A673 (cell line): ENCODE data around the gene PTGDR2.

Source experiments
- EZH2 ChIP-seq: fragments of 200-600 bp; sonication (generic); IDR thresholded peaks from 2 replicates; pipeline ENCODE4 v1.6.1; 2017; ENCODE audit warnings: borderline replicate concordance, low read depth, mild to moderate bottlenecking, mixed read lengths, antibody characterized with exemption, low read length; ENCODE audit not compliant: poor library complexity, severe bottlenecking
- TF ChIP-seq, protein P1 (sequence below): fragments of 300-800, 200-600 bp; sonication (generic); conservative IDR thresholded peaks from 2 replicates; pipeline ENCODE4 v1.5.1; 2017; ENCODE audit warnings: low read depth, mild to moderate bottlenecking, antibody characterized with exemption, low read length, moderate library complexity, mixed read lengths

DNA sequence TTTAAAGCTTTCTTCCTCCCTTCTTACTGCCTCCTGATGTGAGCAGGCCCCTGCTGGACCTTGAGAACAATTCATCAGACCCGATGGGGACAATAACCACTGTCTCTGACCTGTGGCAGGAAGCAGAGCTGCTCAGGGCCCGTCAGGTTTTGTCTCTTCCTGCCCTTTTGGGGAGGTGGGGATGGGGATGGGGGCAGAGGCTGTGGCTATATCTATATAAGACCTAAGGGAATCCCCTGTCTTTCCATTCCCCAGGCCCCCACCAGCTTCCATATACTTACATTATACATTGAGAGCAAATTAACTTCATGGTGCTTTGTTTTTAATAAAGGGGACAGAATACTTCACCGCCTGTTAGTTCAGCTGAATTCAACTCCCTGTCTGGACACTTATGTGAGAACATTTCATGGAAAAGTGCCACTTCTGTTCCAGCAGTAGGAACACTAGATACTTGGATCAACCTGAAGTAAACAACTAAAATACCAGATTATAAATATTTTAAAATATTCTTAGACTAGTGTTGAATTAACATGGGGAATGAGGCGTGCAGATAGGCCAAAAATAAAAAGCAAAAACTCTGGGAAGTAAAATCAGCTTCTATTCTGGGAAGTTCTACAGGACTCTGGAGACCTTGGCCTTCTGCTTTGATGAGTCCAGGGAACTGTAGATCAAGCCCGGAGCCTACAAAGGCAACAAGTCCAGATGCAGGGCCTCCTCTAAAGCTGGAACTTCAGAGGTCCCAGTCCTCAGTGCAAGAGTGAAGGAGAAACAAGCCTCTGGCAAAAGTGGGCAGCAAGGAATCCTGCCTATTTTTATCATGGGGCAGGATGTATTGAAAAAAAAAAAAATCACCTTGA lies 22.7 kb upstream of the PTGDR2 start:
- TF ChIP-seq, protein P1, sequence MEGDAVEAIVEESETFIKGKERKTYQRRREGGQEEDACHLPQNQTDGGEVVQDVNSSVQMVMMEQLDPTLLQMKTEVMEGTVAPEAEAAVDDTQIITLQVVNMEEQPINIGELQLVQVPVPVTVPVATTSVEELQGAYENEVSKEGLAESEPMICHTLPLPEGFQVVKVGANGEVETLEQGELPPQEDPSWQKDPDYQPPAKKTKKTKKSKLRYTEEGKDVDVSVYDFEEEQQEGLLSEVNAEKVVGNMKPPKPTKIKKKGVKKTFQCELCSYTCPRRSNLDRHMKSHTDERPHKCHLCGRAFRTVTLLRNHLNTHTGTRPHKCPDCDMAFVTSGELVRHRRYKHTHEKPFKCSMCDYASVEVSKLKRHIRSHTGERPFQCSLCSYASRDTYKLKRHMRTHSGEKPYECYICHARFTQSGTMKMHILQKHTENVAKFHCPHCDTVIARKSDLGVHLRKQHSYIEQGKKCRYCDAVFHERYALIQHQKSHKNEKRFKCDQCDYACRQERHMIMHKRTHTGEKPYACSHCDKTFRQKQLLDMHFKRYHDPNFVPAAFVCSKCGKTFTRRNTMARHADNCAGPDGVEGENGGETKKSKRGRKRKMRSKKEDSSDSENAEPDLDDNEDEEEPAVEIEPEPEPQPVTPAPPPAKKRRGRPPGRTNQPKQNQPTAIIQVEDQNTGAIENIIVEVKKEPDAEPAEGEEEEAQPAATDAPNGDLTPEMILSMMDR, result no peak
- TF ChIP-seq EZH2, result no peak
